ENCODE data around the gene PPP1R3D.
A peak's percentile ranks its signal among the peaks of the same experiment; 100 is the strongest.

The PPP1R3D gene

GRCh38 chr20:59937150-59937549 lies 3.0 kb downstream of the PPP1R3D start:
- DNase-seq (ENCODE audit: low read depth), result no peak
- TF ChIP-seq CTCF (IDR thresholded peaks at IDR 0.05; ENCODE audit: control insufficient read depth, insufficient read depth, low read depth, low read length, missing control alignments), result no peak
- H3K4me3 ChIP-seq (ENCODE audit: control insufficient read depth, low read depth, low read length), result no peak overlapping the region

GRCh38 chr20:59936409-59936808 lies 3.7 kb downstream of the PPP1R3D start:
- DNase-seq (ENCODE audit: low read depth), result no peak
- TF ChIP-seq CTCF (IDR thresholded peaks at IDR 0.05; ENCODE audit: control insufficient read depth, insufficient read depth, low read depth, low read length, missing control alignments), result no peak
- no peak overlapping the region for H3K4me3 ChIP-seq (ENCODE audit: control insufficient read depth, low read depth, low read length)

GRCh38 chr20:59935457-59936185 lies 4.5 kb downstream of the PPP1R3D start:
- TF ChIP-seq CTCF (IDR thresholded peaks at IDR 0.05; ENCODE audit: control insufficient read depth, insufficient read depth, low read depth, low read length, missing control alignments), result no peak
- DNase-seq (ENCODE audit: low read depth), result no peak
- no peak overlapping the region for H3K4me3 ChIP-seq (ENCODE audit: control insufficient read depth, low read depth, low read length)

GRCh38 chr20:59933849-59934585 lies 6.1 kb downstream of the PPP1R3D start:
- no peak for DNase-seq (ENCODE audit: low read depth)
- peak; percentile 79 for TF ChIP-seq CTCF (IDR thresholded peaks at IDR 0.05; ENCODE audit: control insufficient read depth, insufficient read depth, low read depth, low read length, missing control alignments)
- H3K4me3 ChIP-seq (ENCODE audit: control insufficient read depth, low read depth, low read length), result peak overlapping the region; percentile 72

- no peak for DNase-seq (ENCODE audit: low read depth)
- no peak for TF ChIP-seq CTCF (IDR thresholded peaks at IDR 0.05; ENCODE audit: control insufficient read depth, insufficient read depth, low read depth, low read length, missing control alignments)
- H3K4me3 ChIP-seq (ENCODE audit: control insufficient read depth, low read depth, low read length), result peak within 1 kb of the TSS; percentile 72
These were observed 6.7 kb downstream of the PPP1R3D start, which contains the start of gene SYCP2 for GRCh38 chr20:59933296-59933848. Gene SYCP2 (minus strand): TSS chr20:59933637. CDS start chr20:59922413, 11,224 bp downstream.

- TF ChIP-seq CTCF (IDR thresholded peaks at IDR 0.05; ENCODE audit: control insufficient read depth, insufficient read depth, low read depth, low read length, missing control alignments), result no peak
- no peak overlapping the region for H3K4me3 ChIP-seq (ENCODE audit: control insufficient read depth, low read depth, low read length)
- DNase-seq (ENCODE audit: low read depth), result no peak
These were observed 7.3 kb downstream of the PPP1R3D start for GRCh38 chr20:59932616-59933295.
